Ishikawa (cell line): Measurements from ENCODE around the gene NDUFA6.

ENCODE experiments used
- CEBPB ChIP-seq: IDR thresholded peaks from 2 replicates; pipeline ENCODE4 v1.6.1; 2012
- CREB1 ChIP-seq: IDR thresholded peaks from 2 replicates; pipeline ENCODE4 v1.6.1; 2012; ENCODE audit warnings: low read depth
- EGR1 ChIP-seq: IDR thresholded peaks from 2 replicates; pipeline ENCODE4 v1.6.1; 2012
- EP300 ChIP-seq: IDR thresholded peaks from 2 replicates; pipeline ENCODE4 v1.6.1; 2012; ENCODE audit warnings: borderline replicate concordance
- FOXM1 ChIP-seq: IDR thresholded peaks from 2 replicates; pipeline ENCODE4 v1.6.1; 2012; ENCODE audit warnings: low read depth, borderline replicate concordance
- NFIC ChIP-seq: IDR thresholded peaks from 2 replicates; pipeline ENCODE4 v1.6.1; 2012
- RAD21 ChIP-seq: IDR thresholded peaks from 2 replicates; pipeline ENCODE4 v1.6.1; 2012; ENCODE audit warnings: low read depth
- TAF1 ChIP-seq: IDR thresholded peaks from 2 replicates; pipeline ENCODE4 v1.6.1; 2012; ENCODE audit warnings: low read depth, mild to moderate bottlenecking
- TCF12 ChIP-seq: IDR thresholded peaks from 2 replicates; pipeline ENCODE4 v1.6.1; 2012; ENCODE audit warnings: low read depth
- TEAD4 ChIP-seq: IDR thresholded peaks from 2 replicates; pipeline ENCODE4 v1.6.1; 2012
- YY1 ChIP-seq: IDR thresholded peaks from 2 replicates; pipeline ENCODE4 v1.6.1; 2012; ENCODE audit warnings: low read depth
- ZBTB7A ChIP-seq: IDR thresholded peaks from 2 replicates; pipeline ENCODE4 v1.6.1; 2012; ENCODE audit warnings: low read depth
- TF ChIP-seq, protein P1 (sequence below): IDR thresholded peaks from 2 replicates; pipeline ENCODE4 v1.6.1; 2012
- TF ChIP-seq, protein P2 (sequence below): IDR thresholded peaks from 2 replicates; pipeline ENCODE4 v1.6.1; 2012
- TF ChIP-seq, protein P3 (sequence below): IDR thresholded peaks from 2 replicates; pipeline ENCODE4 v1.6.1; 2012; ENCODE audit warnings: low read depth, mild to moderate bottlenecking

The NDUFA6 gene

DNA sequence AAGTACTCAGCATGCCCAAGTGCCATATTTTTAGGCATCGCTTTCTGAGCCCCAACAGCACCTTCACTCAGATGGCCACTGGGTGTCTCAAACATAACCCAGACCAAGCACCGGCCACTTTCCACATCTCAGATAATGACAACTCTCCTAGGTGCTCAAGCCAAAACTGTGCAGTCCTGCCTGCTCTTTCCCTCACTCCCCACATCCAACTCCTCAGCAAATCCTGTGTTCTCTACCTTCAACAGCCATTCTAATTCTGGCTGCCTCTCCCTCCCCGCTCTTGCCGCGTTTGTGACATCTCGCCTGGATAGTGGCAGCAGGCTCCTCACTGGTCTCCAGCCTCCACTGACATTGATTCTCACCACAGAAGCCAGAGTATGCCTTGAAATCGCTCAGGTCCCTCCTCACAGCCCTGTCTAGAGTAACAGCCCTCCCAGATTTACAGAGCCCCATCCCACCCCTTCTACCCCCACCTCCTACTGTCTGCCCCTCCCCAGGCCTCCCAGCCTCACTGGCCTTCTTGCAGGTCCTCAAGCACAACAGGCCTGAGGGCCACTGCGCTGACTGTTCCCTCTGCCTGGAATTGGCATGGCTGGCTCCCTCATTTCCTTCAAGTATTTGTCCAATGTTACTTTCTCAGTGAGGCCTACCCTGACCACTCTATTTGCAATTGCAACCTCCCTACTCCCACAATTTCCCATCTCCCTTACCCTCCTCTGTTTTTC, 17.8 kb downstream of the NDUFA6 start:
- no peak for TF ChIP-seq CEBPB
- TF ChIP-seq TCF12, result no peak
- no peak for TF ChIP-seq EGR1

DNA sequence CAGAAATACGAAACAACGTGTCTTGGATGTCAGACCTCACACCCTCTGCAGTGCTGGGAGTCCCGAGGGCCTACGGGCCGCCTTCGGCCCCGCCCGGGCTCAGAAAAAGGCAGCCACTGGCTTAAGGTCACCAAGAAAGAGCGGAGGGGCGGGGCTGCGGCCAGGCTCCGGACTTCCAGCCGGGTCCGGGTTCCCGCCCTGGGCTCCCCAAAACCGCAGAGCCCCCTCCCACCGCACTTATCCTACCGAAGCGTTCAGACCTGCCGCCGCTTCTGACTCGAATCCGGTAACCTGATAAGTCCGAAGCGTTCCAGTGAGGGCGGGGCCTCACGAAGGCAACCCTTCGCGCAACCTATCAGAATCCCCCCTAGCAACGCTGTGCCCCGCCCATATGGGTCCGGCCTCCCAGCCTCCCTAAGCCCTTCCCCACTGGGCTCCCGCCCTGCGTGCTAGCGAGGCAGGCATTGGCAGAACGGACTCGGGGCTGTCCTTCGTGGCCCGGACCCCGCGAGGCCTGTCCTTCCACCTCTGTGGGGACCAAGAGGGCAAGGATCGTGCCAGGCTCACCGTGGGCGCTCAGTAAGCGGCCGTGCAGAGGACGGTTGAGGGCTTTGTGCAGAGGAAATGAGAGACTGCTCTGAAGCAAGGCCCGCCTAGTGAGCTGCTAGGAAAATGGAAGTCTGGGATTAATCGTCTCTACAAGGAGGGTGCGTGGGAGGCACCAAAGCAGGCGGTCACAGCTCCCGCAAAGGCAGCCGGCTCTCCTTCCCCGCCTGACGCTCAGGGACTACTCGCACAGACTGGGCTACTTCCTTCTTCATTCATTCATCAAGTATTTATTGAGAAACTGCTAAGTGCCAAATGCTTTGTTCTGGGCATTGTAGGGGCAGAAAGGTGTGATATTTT, 19.8 kb downstream of the NDUFA6 start, which contains the start of gene NAGA:
Gene NAGA (minus strand): TSS at position 296 of the 906 bp plus-strand sequence. CDS start 515 bp downstream, outside the sequence.
- TF ChIP-seq TEAD4, result no peak
- peak; percentile 77 for TF ChIP-seq EGR1
- TF ChIP-seq, protein P1, sequence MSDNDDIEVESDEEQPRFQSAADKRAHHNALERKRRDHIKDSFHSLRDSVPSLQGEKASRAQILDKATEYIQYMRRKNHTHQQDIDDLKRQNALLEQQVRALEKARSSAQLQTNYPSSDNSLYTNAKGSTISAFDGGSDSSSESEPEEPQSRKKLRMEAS, result peak; percentile 95
- 0 out of 2 replicates have a peak, but pooled peaks have one; percentile 58 for TF ChIP-seq YY1
- no peak for TF ChIP-seq RAD21
- TF ChIP-seq ZBTB7A, result 0 out of 2 replicates have a peak, but pooled peaks have one; percentile 28

GRCh38 chr22:42069801-42070516, 20.6 kb downstream of the NDUFA6 start:
- TF ChIP-seq FOXM1, result no peak
- no peak for TF ChIP-seq CEBPB
- TF ChIP-seq CREB1, result no peak
- TF ChIP-seq TAF1, result no peak
- TF ChIP-seq, protein P1, result no peak
- TF ChIP-seq ZBTB7A, result 0 out of 2 replicates have a peak, but pooled peaks have one; percentile 16
- TF ChIP-seq EGR1, result no peak
- TF ChIP-seq, protein P2, sequence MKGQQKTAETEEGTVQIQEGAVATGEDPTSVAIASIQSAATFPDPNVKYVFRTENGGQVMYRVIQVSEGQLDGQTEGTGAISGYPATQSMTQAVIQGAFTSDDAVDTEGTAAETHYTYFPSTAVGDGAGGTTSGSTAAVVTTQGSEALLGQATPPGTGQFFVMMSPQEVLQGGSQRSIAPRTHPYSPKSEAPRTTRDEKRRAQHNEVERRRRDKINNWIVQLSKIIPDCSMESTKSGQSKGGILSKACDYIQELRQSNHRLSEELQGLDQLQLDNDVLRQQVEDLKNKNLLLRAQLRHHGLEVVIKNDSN, result no peak

DNA sequence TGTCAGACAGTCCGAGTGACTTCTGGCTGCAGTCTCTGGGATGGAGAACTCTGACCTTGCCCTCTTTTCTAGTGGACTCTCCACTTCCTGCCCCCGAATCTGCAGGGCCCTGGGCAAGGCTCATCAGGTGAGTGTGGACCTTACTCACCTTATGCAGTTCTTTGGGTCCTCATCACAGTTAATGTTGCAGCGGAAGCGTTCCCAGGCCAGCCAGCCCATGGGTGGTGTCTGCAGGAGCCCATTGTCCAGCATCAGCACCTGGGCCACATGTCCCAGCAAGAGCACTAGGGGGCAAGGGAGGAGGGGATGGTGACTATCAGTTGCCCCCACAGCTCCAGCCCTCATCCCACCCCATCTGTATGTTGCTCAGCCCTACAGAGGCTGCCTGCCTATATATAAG, 22.3 kb downstream of the NDUFA6 start:
- TF ChIP-seq, protein P1, result no peak
- TF ChIP-seq NFIC, result no peak
- no peak for TF ChIP-seq TEAD4
- TF ChIP-seq EGR1, result no peak
- TF ChIP-seq ZBTB7A, result no peak
- TF ChIP-seq, protein P2, result no peak
- TF ChIP-seq CREB1, result no peak
- TF ChIP-seq TAF1, result no peak
- TF ChIP-seq RAD21, result no peak
- no peak for TF ChIP-seq FOXM1
- no peak for TF ChIP-seq CEBPB
- TF ChIP-seq, protein P3, sequence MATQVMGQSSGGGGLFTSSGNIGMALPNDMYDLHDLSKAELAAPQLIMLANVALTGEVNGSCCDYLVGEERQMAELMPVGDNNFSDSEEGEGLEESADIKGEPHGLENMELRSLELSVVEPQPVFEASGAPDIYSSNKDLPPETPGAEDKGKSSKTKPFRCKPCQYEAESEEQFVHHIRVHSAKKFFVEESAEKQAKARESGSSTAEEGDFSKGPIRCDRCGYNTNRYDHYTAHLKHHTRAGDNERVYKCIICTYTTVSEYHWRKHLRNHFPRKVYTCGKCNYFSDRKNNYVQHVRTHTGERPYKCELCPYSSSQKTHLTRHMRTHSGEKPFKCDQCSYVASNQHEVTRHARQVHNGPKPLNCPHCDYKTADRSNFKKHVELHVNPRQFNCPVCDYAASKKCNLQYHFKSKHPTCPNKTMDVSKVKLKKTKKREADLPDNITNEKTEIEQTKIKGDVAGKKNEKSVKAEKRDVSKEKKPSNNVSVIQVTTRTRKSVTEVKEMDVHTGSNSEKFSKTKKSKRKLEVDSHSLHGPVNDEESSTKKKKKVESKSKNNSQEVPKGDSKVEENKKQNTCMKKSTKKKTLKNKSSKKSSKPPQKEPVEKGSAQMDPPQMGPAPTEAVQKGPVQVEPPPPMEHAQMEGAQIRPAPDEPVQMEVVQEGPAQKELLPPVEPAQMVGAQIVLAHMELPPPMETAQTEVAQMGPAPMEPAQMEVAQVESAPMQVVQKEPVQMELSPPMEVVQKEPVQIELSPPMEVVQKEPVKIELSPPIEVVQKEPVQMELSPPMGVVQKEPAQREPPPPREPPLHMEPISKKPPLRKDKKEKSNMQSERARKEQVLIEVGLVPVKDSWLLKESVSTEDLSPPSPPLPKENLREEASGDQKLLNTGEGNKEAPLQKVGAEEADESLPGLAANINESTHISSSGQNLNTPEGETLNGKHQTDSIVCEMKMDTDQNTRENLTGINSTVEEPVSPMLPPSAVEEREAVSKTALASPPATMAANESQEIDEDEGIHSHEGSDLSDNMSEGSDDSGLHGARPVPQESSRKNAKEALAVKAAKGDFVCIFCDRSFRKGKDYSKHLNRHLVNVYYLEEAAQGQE, result no peak
- TF ChIP-seq YY1, result no peak
- no peak for TF ChIP-seq TCF12
- TF ChIP-seq EP300, result no peak

- TF ChIP-seq RAD21 (no peak), NFIC (no peak), ZBTB7A (no peak), TCF12 (no peak), YY1 (no peak)
- TF ChIP-seq, protein P3, result no peak
- TF ChIP-seq, protein P2, result no peak
These were observed 22.8 kb downstream of the NDUFA6 start for GRCh38 chr22:42067671-42068251.
